Gastroesophageal sphincter (tissue), 2 donors: ENCODE measurements around the gene UXS1.

Experiments used
- POLR2A ChIP-seq, 2 donors: fragments of 450-650 bp; IDR thresholded peaks; one replicate each; pipeline ENCODE4 v1.6.1; 2017; ENCODE audit warnings: antibody characterized with exemption in 2 of 2, mild to moderate bottlenecking in 2 of 2, moderate library complexity in 1 of 2
- POLR2AphosphoS5 ChIP-seq: sonication (generic); formaldehyde crosslinking; IDR thresholded peaks from one replicate; pipeline ENCODE4 v1.6.1; 2017; ENCODE audit warnings: antibody characterized with exemption

GRCh38 chr2:106124106-106124756 lies 69.9 kb downstream of the UXS1 start:
- TF ChIP-seq POLR2AphosphoS5 (no peak), POLR2A (IDR thresholded peaks at IDR 0.05) (no peak)
